GM12878 (cell line): ENCODE data around the gene GSC2. TPM values are rescaled to one million over a fixed set of nuclear protein-coding genes. Genes with fewer than 3 reads are reported as not detected.

Experiments
- GATAD2B ChIP-seq: fragments of 450-650 bp; conservative IDR thresholded peaks from 2 replicates; pipeline ENCODE4 v1.6.1; 2017; ENCODE audit warnings: low read depth, mild to moderate bottlenecking, moderate library complexity
- HSF1 ChIP-seq: fragments of 150-350 bp; IDR thresholded peaks from 2 replicates; pipeline ENCODE4 v1.6.1; 2014; ENCODE audit warnings: mild to moderate bottlenecking, low read depth, low read length
- MTA2 ChIP-seq: fragments of 450-650 bp; IDR thresholded peaks from 2 replicates; pipeline ENCODE4 v1.6.1; 2016; ENCODE audit warnings: low read depth, mild to moderate bottlenecking, moderate library complexity
- NR2C1 ChIP-seq: fragments of 450-650 bp; IDR thresholded peaks from 2 replicates; pipeline ENCODE4 v1.6.1; 2017; ENCODE audit warnings: antibody characterized with exemption, mild to moderate bottlenecking, moderate library complexity
- ZNF274 ChIP-seq: IDR thresholded peaks from one replicate; pipeline ENCODE4 v1.8.0; 2011; ENCODE audit not compliant: insufficient read length, insufficient read depth
- ZNF622 ChIP-seq: fragments of 450-650 bp; IDR thresholded peaks from 2 replicates; pipeline ENCODE4 v1.6.1; 2017; ENCODE audit warnings: mild to moderate bottlenecking, inconsistent platforms
- ZNF687 ChIP-seq: fragments of 450-650 bp; IDR thresholded peaks from 2 replicates; pipeline ENCODE4 v1.6.1; 2017; ENCODE audit warnings: mild to moderate bottlenecking, moderate library complexity
- polyA plus RNA-seq, 11 experiments: library from polyadenylated mRNA; depleted of rRNA in 4 of 11; unstranded in 6 of 11; stranded (reverse) in 5 of 11; fragments of >200 nt; fragmentation: Nextera tagmentation in 4 of 11; fragmentation: Illumina TruSeq in 1 of 11; extraction: Ambion mirVana in 4 of 11; extraction: Trizol in 1 of 11; gene quantifications; 1 replicate in 1 of 11; 2 replicates in 10 of 11; pipeline versions ENCODE4 v1.2.1 to v1.2.3, GENCODE V29; 2011 to 2016; ENCODE audit warnings: inconsistent platforms in 2 of 11, missing spikeins in 2 of 11, low read depth in 1 of 11
- total RNA-seq, 4 experiments: library from RNA; depleted of rRNA in 3 of 4; stranded (reverse); fragments of >200 nt in 3 of 4; fragmentation: Illumina TruSeq in 1 of 4; extraction: Trizol in 1 of 4; gene quantifications; 2 replicates each; pipeline versions ENCODE4 v1.2.1 to v1.2.3, GENCODE V29; 2013 to 2021
- TF ChIP-seq, protein P1 (sequence below): fragments of 450-650 bp; formaldehyde crosslinking; IDR thresholded peaks from 2 replicates; pipeline ENCODE4 v1.5.0; 2022; ENCODE audit warnings: mild to moderate bottlenecking, missing genetic modification characterization

The GSC2 gene
- total and polyA plus RNA-seq, 10 of the 15 experiments (the other 5 are each of a cell fraction or from before 2014, with no cell fraction given): not detected

GRCh38 chr22:19143212-19143611, 6.9 kb downstream of the GSC2 start (continued):
- TF ChIP-seq ZNF687 (no peak), GATAD2B (no peak), ZNF622 (no peak), ZNF274 (no peak), MTA2 (no peak), NR2C1 (no peak), HSF1 (no peak)
- TF ChIP-seq, protein P1, sequence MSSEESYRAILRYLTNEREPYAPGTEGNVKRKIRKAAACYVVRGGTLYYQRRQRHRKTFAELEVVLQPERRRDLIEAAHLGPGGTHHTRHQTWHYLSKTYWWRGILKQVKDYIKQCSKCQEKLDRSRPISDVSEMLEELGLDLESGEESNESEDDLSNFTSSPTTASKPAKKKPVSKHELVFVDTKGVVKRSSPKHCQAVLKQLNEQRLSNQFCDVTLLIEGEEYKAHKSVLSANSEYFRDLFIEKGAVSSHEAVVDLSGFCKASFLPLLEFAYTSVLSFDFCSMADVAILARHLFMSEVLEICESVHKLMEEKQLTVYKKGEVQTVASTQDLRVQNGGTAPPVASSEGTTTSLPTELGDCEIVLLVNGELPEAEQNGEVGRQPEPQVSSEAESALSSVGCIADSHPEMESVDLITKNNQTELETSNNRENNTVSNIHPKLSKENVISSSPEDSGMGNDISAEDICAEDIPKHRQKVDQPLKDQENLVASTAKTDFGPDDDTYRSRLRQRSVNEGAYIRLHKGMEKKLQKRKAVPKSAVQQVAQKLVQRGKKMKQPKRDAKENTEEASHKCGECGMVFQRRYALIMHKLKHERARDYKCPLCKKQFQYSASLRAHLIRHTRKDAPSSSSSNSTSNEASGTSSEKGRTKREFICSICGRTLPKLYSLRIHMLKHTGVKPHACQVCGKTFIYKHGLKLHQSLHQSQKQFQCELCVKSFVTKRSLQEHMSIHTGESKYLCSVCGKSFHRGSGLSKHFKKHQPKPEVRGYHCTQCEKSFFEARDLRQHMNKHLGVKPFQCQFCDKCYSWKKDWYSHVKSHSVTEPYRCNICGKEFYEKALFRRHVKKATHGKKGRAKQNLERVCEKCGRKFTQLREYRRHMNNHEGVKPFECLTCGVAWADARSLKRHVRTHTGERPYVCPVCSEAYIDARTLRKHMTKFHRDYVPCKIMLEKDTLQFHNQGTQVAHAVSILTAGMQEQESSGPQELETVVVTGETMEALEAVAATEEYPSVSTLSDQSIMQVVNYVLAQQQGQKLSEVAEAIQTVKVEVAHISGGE (CRISPR knock-in tag): no peak
